ENCODE measurements around the gene MOB2.

DNA sequence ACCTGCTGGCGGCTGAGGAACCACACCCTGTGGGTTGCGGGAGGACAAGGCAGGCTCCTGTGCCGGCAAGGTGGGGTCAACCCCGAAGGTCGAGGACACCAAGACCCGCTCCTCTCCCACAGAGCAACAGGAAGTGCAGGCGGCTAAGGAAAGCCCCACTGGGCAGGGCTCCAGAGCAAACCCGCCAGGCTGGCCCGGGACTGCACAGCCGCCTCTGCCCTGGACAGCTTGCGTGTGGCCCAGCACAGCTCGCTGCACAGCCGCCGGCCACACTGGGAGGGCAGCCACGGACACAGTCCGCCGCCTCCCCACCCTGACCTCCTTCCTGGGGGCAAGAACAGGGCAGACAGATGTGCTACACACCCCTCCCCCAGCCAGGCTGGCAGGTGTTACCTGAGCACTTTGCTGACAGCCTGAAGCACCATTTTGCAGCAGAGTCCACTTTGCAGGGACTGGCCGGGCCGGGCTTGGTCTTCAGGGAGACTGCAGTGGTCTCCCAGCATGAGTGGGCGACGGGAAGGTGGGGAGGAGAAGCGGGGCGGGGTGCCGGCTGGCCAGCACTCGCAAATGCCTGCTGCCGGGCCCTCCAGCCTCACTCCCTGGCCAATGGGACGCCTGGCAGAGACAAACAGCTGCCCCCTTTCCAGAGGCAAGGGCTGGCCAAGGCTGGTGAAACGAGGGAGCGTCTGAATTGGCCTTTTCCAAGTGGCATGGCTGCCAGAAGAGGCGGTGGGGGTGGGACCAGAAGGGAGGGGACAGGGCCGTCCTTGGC, at the start of gene MOB2:
- TF ChIP-seq CTBP1 (IDR thresholded peaks at IDR 0.05; ENCODE audit: borderline replicate concordance) = no peak
- TF ChIP-seq HDGF (IDR thresholded peaks at IDR 0.05; ENCODE audit: borderline replicate concordance) = no peak
- no peak for TF ChIP-seq L3MBTL2 (conservative IDR thresholded peaks at IDR 0.05)
- TF ChIP-seq BHLHE40 (IDR thresholded peaks at IDR 0.05; ENCODE audit: borderline replicate concordance) = no peak

Data from HEK293T (cell line).